Fibroblast of pulmonary artery (primary cell): Measurements from ENCODE around the gene CECR2.

ENCODE experiments used
- DNase-seq: peaks from one replicate; pipeline ENCODE4 v3.0.0-alpha.2; 2010; ENCODE audit warnings: low read depth
- H3K4me3 ChIP-seq: replicated peaks from 2 replicates; pipeline ENCODE4 v1.5.1; 2011; ENCODE audit warnings: low read depth, mild to moderate bottlenecking, control low read depth, low read length, moderate library complexity
- CTCF ChIP-seq: IDR thresholded peaks from 2 replicates; pipeline ENCODE4 v1.5.1; 2011; ENCODE audit warnings: mild to moderate bottlenecking, control low read depth, low read length, inconsistent platforms; ENCODE audit errors: missing control alignments

The CECR2 gene

GRCh38 chr22:17603668-17604067 is 234.4 kb downstream of the CECR2 start:
- no peak for TF ChIP-seq CTCF
- no peak for DNase-seq
- no peak overlapping the region for H3K4me3 ChIP-seq

- TF ChIP-seq CTCF: no peak
- DNase-seq: peak; percentile 74
- no peak overlapping the region for H3K4me3 ChIP-seq
Observed at GRCh38 chr22:17606496-17606895, 237.2 kb downstream of the CECR2 start.
